Cardiac muscle cell (in vitro differentiated cells and primary cell): ENCODE data around the gene CRELD1. TPM values are rescaled to one million over a fixed set of nuclear protein-coding genes. Genes with fewer than 3 reads are reported as not detected.
A peak's percentile ranks its signal among the peaks of the same experiment; 100 is the strongest.

Source experiments
- DNase-seq, 2 donors: peaks; one replicate each; pipeline versions ENCODE4 v3.0.0 to v3.0.0-alpha.2; 2010 to 2017; ENCODE audit warnings: low read depth in 1 of 2, low spot score in 1 of 2
- H3K27ac ChIP-seq: fragments of 200-600 bp; sonication (generic); 2 replicates; pipeline ENCODE4 v1.5.1; 2016
- H3K27me3 ChIP-seq: fragments of 200-600 bp; sonication (generic); 2 replicates; pipeline ENCODE4 v1.6.0; 2016; ENCODE audit warnings: control low read depth
- H3K36me3 ChIP-seq: fragments of 200-600 bp; sonication (generic); 2 replicates; pipeline ENCODE4 v1.5.1; 2016; ENCODE audit warnings: control low read depth
- H3K4me1 ChIP-seq: fragments of 200-600 bp; sonication (generic); 2 replicates; pipeline ENCODE4 v1.8.1; 2017; ENCODE audit warnings: low read depth, mild to moderate bottlenecking, mixed run types
- H3K4me3 ChIP-seq: fragments of 200-600 bp; sonication (generic); 2 replicates; pipeline ENCODE4 v1.5.1; 2016; ENCODE audit warnings: mild to moderate bottlenecking
- H3K9me3 ChIP-seq: fragments of 200-600 bp; sonication (generic); 2 replicates; pipeline ENCODE4 v1.5.1; 2017; ENCODE audit warnings: low read depth, mild to moderate bottlenecking, control low read depth
- CTCF ChIP-seq: IDR thresholded peaks from 2 replicates; pipeline ENCODE4 v1.5.1; 2012; ENCODE audit warnings: low read depth, mild to moderate bottlenecking, low read length
- polyA plus RNA-seq: library from polyadenylated mRNA; unstranded; fragments of >200 nt; fragmentation: Nextera tagmentation; extraction: Ambion mirVana; gene quantifications from 2 replicates; pipeline ENCODE4 v1.2.1, GENCODE V29; 2016
- total RNA-seq: library from RNA; depleted of rRNA; stranded (reverse); fragments of >200 nt; gene quantifications from 2 replicates; pipeline ENCODE4 v1.2.3, GENCODE V29; 2016

CRELD1 gene
- total and polyA plus RNA-seq, 2 experiments from 2014 or later: 151 to 225 TPM

- no peak for DNase-seq
- Histone ChIP-seq H3K9me3 (no peaks in the 10 kb centered on the region), H3K36me3 (no peaks in the 10 kb centered on the region), H3K4me1 (peaks cover 1% of the 10 kb centered on the region), H3K27me3 (no peaks in the 10 kb centered on the region), H3K27ac (no peak within 1 kb of the TSS), H3K4me3 (no peak within 1 kb of the TSS)
- no peak for TF ChIP-seq CTCF
These were observed 31.0 kb upstream of the CRELD1 start, which contains the start of gene IL17RE for GRCh38 chr3:9902372-9903237. IL17RE (plus strand) TSS chr3:9902848; CDS start chr3:9902933, 85 bp downstream.

GRCh38 chr3:9903238-9903624 is 30.4 kb upstream of the CRELD1 start:
- DNase-seq: peak in 1 of 2 donors; percentile 33
- Histone ChIP-seq H3K36me3 (no peaks in the 10 kb centered on the region), H3K4me3 (no peak overlapping the region), H3K27ac (no peak overlapping the region), H3K27me3 (no peaks in the 10 kb centered on the region), H3K9me3 (no peaks in the 10 kb centered on the region), H3K4me1 (no peaks in the 10 kb centered on the region)
- TF ChIP-seq CTCF: no peak

- Histone ChIP-seq H3K4me1 (no peaks in the 10 kb centered on the region), H3K9me3 (no peaks in the 10 kb centered on the region), H3K4me3 (no peak overlapping the region), H3K27me3 (no peaks in the 10 kb centered on the region), H3K36me3 (no peaks in the 10 kb centered on the region), H3K27ac (no peak overlapping the region)
- no peak for DNase-seq
- no peak for TF ChIP-seq CTCF
These were observed 29.7 kb upstream of the CRELD1 start for GRCh38 chr3:9903904-9904303.

GRCh38 chr3:9906480-9906879 is 27.2 kb upstream of the CRELD1 start:
- no peaks in the 10 kb centered on the region for H3K36me3 ChIP-seq
- TF ChIP-seq CTCF: no peak
- no peaks in the 10 kb centered on the region for H3K27me3 ChIP-seq

GRCh38 chr3:9908286-9908685 is 25.3 kb upstream of the CRELD1 start:
- DNase-seq: no peak
- no peak for TF ChIP-seq CTCF
- Histone ChIP-seq H3K4me1 (peaks cover 6% of the 10 kb centered on the region), H3K4me3 (no peak overlapping the region), H3K27ac (no peak overlapping the region), H3K9me3 (no peaks in the 10 kb centered on the region), H3K27me3 (no peaks in the 10 kb centered on the region), H3K36me3 (no peaks in the 10 kb centered on the region)

More at GRCh38 chr3:9906480-9906879, 27.2 kb upstream of the CRELD1 start:
- H3K4me1 ChIP-seq: peaks cover 6% of the 10 kb centered on the region
- H3K4me3 ChIP-seq: no peak overlapping the region
- no peak overlapping the region for H3K27ac ChIP-seq
- DNase-seq: no peak
- no peaks in the 10 kb centered on the region for H3K9me3 ChIP-seq
